Raji (cell line): Measurements from ENCODE around the gene HMX1.

Experiments used
- POLR2A ChIP-seq: IDR thresholded peaks from 2 replicates; pipeline ENCODE4 v1.6.1; 2011; ENCODE audit warnings: low read depth, low read length, control low read depth; ENCODE audit not compliant: insufficient read depth

HMX1 gene

DNA sequence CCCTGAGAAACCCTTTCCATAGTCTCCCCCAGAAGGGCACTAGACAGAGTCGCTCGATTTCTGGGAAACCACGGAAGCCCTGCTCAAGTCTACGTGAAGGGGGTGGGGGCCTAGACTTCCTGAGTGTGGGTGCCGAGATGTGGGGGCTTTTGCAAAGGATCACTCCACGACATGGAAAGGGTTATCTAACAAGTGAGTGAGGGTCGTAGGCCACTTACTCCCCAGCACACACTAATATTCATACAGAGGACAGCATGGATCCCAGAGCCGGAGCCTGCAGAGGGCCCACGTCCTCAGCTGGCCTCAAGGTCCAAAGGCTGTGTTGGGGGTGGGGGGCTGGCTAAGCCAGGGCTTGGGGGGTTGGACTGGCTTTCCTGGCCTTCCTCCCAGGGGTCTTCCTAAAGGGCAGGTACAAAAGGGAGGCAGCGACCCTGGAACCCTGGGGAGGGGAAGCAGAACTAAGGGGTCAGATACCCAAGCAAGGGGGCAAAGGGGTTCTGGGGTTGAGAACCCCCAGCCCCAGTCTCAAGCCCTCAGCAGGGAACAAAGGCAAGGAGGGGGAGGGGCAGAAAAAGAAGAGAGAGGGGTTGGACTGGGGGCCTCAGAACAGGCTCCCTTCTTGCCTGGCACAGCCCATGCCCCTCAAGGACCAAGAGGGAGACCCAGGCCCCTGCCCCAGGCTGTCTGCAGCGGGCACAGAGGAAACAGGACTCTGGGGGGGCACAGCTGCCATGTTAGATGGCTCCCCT, 1.6 kb downstream of the HMX1 start:
- TF ChIP-seq POLR2A: no peak

DNA sequence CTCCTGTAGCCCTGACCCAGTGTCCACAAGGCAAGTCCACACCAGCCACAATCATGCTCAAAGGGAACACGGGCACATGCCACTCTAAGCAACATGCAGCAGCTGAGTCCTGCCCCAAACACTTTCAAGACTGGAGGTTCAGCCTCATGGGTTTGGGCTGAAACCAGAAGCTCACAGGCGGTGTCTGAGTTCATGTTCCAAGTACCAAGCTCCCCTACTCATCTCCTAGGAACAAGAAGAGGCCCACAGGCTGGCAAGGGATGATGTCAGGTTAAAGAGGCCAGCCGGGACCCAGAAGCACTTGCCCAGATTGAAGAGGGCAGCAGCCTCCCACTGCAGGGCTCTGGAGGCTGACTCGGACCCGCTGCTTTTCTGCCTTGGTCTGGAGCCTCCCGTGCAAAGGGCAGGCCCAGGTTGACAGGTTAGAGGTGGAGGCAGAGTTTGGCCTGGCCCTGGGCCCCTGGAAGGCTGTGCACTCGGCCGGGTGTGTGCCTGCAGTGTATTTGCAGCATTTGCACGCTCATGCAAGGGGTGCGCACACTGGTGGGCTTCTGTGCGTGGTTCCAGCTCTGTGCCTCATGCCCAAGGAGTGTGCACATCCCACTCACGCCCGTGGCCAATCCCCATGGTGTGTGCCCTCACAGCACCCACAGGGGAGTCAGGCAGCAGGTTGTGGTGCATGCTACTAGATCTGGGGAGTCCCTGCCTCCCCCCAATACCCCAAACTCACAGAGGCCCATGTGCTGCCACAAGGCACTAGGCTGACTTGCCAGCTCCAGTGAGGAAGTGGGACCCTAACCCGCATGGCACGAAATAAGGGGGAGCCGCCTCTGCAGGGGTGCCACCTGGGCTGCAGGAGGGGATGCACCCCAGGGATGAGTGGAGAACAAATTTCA, 2.4 kb downstream of the HMX1 start:
- no peak for TF ChIP-seq POLR2A

DNA sequence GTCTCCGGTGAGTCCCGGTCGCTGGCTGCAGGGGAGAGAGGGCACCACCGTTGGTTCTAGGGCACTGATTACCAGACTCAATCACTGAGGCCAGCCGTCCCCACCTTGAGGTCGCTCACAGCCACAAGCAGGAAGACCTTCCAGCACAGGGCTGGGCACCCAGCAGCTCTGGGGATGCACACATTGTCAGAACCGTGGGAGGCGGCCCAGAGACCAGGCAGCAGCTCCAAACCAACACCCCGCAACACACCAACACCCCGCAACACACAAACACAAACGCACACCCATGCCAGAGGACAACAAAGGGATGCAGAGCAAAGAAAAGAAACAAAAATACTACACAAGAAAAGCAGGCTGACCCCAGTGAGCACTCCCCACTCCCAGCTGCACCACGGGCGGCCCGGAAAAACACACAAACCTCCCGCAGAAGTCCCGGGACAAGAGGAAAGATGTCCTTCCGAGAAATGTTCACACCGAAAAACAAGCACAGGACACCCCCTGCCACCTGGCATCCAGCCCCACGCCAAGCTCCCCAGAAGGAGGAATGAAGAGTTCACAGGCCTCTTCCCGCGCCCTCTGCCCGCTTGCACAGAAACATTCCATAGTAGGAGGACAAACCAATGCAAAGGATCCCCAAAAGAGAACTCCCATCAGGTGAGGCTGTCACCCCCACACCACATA, 3.2 kb downstream of the HMX1 start:
- no peak for TF ChIP-seq POLR2A

DNA sequence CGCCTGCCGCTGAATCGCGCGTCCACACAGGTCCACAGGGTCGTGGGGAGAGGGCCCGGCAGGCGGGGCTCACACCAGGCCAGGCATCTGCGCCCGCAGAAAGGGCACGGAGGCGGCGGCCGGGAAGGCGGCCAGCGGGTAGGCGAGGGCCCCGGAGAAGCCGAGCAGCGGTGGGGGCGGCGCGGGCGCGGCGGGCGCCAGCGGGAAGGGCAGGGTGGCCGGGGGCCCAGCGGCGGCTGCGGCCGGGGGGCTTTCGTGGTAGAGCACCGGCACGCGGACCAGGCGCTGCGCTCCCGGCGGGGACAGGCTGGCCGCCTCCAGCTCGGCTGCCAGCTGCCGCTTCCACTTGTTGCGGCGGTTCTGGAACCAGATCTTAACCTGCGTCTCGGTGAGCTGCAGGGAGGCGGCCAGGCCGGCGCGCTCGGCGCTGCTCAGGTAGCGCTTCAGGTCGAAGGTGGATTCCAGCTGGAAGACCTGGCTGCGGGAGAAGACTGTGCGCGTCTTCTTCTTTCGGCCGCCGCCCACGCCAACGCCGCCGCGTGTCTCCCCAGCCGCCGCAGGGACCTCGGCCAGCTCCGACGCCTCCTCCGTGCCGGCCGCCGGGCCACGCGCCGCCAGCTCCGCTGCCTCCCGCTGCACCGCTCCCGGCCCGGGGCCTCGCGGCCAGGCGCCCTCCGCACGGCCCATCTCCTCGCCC, 3.9 kb downstream of the HMX1 start:
- no peak for TF ChIP-seq POLR2A

DNA sequence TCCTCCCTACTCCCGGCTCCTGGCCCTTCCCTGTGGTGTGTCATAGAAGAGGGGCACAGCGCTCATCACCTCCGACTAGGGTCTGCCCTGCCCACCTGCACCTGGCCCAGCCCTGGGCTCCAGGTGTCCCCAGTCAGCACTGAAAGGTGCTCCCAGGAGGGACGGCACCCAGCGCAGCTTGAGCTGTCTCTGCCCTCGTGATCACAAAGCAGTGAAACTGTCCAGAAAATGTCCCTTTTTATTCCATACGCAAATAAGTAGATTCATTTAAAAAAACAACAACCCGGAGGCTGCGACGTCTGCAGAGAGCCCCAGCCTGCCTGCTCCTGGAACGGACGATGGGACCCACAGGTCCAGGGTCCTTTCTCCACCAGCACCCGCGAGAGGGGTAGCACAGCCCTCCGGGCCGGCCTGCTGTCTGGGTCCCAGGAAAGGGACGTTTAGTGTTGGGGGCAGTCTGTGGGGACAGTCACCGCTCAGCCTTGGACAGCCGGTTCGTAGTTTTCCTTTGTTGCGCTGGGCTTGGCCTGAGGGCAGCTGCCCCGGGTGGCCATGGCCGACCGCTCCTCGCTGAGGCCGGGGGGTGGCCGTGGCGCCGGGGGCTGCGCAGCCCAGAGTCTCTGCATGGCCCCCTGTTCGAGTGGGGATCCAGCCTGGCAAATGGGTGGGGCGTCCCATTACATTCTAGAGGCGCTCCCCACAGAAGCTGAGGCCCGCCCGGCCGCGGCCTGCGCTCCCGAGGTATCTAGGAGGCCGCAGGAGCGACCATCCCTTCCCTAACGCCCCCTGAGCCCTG, 4.6 kb downstream of the HMX1 start:
- no peak for TF ChIP-seq POLR2A

DNA sequence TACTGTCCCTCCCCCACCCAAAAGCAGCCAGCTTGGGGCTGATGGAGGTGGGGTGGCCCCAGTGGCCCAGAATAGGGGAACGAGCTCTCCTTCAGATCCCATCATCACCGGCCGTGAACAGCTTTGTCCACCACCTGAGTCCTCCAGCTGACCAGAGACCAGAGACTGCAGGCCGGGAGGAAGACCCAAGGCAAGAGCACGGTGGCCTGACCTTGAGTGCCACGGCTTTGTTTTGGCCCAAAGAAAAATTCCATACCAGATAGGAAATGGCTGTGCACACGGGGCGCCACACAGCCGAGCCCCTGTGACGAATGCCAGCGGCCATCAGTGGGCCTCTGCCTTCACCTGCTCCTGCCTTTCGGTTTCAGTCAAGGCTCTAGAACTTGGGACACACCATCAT, 5.2 kb downstream of the HMX1 start:
- no peak for TF ChIP-seq POLR2A

DNA sequence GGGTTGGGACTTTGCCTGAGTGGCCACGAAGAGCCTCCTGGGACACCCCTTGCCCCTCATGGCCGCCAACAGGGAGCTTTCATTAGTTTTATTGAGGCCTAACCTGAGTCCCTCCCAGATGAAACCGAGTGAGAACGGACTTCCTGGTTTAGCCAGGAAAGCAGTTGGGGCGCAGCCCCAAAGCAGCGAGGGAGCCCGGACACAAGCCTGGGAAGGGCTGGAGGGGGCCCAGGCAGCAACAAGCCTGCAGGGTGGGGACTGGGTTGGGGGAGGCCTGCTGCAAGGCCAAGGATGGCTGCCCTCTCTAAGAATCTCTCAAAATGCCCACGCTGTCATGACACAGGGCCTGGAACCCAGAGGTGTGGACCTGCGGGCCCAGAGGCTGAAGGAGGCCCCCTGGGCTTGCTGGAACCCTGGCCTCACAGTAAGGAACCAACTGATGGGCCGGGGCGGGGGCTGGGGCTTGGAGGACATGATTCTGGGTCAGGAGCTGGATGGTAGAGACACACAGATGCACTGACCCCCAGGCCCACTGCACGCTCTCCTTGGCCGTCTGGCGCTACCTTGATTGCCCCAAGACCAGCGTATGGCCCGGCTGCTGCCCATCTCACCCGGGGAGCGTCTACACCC, 5.8 kb downstream of the HMX1 start:
- no peak for TF ChIP-seq POLR2A

DNA sequence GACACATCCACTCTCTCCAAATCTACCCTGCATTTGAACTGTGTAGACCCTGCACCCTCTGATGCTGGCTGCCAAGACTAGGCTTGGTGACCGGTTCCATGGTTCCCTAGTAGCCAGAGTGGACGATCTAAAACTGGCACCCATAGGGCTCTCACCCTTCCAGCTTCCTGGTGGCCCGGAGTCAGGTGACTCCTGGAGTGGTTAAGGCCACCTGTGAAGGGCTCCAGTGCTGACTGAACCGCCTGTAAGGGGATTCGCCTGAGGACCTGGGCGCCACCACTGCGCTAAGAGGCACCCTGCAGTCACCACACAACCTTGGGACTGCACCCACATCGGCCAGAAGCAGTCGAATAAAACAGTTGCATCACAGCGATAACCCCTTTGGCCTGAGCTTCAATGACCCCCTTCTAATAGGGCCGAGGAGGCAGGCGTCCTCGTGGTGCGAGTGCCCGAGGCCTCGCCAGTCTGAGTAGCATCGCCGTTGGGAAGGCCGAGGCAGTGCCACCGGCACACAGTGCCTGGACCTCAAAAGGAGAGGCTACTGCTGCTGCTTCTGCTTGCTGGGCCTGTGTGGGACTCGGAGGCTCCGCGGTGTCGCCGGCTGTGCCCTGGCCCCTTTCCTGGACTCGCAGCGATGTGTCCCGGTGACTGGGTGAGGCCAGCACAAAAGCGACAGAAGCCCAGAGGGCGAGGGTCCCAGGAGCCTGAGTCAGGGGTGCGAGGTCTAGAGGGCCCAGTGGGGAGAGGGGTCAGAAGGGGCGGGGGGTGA, 6.5 kb downstream of the HMX1 start:
- TF ChIP-seq POLR2A: no peak

DNA sequence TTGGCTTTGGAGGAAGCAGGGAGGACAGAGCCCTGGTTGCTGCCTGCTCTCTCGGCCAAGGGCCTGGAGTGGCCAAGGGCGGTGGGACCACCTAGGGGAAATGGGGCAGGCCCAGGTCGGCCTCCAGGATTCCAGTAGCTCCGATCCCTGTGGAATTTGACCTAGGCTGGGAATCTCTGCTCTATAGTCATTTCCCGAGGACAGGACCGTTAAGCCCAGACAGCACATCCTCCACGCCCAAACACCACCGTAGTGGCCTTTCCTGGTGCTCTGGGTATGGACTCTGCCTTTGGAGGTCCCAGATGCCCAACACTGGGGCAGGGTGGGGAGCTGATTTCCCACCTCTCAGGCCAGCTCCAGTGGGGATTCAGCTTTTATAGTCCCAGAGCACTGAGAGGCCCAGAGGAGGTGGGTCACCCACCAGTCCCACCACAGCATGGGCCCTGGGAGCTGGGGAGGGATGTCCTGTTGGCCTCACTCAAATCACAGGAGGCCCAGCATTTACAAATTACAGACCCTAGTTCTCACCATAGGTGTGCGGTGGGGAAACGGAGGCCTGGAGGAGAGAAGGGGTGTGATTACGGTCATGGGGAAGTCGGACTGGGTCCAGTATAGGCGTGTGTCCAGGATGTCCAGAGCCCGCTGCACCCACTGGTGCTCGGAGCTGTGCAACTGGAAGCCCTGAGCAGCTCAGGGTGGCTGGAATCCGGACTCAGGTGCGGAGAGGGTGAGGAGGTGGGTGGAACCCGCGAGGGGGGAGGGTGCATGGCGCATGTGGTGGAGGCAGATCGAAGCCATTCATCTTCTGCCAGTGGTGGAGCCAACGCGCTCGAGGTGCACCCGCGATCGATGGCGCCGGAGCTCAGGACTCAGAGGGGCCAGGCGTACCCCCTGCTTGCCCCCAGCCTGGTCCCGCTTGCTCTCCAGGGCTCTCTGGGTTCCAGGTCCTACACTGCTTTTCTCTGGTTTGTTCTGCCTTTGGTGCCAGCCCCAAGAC, 7.7 kb downstream of the HMX1 start:
- TF ChIP-seq POLR2A: no peak

DNA sequence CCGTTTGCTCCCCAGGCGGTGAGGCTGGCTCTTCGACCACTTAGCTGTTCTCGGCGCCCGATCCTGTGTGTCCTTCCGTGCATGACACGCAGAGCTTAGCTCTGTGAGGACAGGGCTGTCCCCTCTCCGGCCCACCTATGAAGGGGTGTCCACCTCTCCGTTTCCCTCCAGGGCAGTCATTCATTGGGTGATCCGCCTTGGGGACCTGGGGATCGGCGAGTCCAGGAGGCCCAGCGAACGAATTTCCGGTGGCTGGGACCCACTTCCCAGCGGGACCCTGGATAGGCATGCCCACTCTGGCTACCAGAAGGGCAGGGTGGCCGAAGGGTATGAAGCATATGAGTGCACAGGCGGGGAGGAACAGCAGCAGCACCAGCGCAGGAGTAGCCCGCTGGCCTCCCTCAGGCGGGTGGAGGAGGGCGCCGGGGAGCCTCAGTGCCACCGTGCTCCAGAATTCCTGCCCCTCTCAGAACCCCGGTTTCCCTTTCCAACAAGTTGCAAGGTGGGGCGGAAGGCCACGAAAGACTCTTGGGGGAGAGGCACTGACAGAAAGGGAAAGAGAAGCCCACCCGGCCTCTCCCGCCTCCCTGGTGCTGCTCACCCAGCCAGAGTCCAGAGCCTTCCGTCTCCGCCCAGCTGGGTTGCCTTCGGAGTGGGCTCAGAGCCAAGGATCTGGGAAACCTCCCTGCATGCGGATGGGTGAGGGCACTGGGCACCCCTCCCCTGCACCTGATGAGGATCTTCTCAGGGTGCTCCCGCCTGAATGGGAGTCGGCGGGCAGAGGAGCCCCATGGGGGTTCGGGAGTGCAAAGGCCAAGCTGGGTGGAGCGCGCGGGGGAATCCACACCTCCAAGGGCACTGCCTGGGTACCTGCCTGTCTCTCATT, 8.6 kb downstream of the HMX1 start:
- no peak for TF ChIP-seq POLR2A

DNA sequence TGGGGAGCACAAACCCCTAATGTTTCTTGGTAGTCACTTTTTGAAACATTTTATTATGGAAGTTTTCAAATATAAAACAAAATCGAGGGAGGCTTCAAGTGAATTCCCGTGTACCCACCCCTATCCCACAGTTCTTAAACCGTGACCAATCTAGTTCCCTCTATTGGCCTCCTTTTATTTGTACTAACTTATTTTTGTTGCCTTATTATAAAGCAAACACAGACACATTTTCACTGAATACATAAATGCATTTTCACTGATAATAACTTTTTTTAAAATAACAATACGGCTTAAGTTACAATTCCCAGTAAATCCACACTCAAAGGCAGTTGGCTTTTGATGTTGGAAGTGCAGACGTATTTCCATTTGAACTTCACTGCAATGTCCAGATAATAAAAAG, 9.3 kb downstream of the HMX1 start:
- no peak for TF ChIP-seq POLR2A
